ENCODE data around the gene CD79A. TPM values are rescaled to one million over a fixed set of nuclear protein-coding genes. Genes with fewer than 3 reads are reported as not detected.

Gene CD79A
- total RNA-seq, 6 experiments from 2014 or later = 0.18 to 0.71 (median 0.39) TPM; not detected in 2

DNA sequence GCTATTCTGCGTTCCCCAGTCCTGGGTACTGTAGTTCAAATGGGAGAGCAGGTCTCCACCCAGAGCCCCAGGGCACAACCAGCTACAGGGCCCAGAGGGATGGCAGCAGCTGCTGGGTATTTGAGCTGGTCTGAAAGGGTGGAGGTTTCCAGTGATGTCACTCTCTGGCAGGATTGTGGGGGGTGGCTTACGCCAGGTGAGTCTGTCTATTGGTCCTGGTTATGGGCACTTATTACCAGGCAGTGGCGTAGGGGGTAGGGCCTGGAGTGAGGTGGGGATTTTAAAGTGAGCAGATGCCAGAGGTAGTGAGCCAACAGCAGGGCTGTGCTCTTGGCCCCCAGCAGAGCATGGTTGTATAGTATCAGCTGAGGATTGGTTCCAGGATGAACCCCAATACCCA, 10.8 kb upstream of the CD79A start:
- Histone ChIP-seq H3K4me3 (no peak overlapping the region), H3K27ac (no peak overlapping the region), H3K4me1 (peaks cover 0 to 5% (median 2%) of the 10 kb centered on the region in 4 donors), H3K36me3 (peaks cover 19 to 79% (median 41%) of the 10 kb centered on the region in 4 donors), H3K9me3 (no peaks in the 10 kb centered on the region), H3K27me3 (no peaks in the 10 kb centered on the region)
- TF ChIP-seq POLR2A (IDR thresholded peaks at IDR 0.05) = no peak
- TF ChIP-seq, protein P1, sequence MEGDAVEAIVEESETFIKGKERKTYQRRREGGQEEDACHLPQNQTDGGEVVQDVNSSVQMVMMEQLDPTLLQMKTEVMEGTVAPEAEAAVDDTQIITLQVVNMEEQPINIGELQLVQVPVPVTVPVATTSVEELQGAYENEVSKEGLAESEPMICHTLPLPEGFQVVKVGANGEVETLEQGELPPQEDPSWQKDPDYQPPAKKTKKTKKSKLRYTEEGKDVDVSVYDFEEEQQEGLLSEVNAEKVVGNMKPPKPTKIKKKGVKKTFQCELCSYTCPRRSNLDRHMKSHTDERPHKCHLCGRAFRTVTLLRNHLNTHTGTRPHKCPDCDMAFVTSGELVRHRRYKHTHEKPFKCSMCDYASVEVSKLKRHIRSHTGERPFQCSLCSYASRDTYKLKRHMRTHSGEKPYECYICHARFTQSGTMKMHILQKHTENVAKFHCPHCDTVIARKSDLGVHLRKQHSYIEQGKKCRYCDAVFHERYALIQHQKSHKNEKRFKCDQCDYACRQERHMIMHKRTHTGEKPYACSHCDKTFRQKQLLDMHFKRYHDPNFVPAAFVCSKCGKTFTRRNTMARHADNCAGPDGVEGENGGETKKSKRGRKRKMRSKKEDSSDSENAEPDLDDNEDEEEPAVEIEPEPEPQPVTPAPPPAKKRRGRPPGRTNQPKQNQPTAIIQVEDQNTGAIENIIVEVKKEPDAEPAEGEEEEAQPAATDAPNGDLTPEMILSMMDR (IDR thresholded peaks at IDR 0.05) = no peak
- ATAC-seq (no peak), DNase-seq (no peak)
- intact Hi-C loops (cut with DNase I) = no loop called here
- WGBS (ENCODE audit: insufficient coverage, low coverage, low lambda C conversion rate, missing lambda C conversion rate) = 75% methylated on average over 1 of the region's 3 CpGs

DNA sequence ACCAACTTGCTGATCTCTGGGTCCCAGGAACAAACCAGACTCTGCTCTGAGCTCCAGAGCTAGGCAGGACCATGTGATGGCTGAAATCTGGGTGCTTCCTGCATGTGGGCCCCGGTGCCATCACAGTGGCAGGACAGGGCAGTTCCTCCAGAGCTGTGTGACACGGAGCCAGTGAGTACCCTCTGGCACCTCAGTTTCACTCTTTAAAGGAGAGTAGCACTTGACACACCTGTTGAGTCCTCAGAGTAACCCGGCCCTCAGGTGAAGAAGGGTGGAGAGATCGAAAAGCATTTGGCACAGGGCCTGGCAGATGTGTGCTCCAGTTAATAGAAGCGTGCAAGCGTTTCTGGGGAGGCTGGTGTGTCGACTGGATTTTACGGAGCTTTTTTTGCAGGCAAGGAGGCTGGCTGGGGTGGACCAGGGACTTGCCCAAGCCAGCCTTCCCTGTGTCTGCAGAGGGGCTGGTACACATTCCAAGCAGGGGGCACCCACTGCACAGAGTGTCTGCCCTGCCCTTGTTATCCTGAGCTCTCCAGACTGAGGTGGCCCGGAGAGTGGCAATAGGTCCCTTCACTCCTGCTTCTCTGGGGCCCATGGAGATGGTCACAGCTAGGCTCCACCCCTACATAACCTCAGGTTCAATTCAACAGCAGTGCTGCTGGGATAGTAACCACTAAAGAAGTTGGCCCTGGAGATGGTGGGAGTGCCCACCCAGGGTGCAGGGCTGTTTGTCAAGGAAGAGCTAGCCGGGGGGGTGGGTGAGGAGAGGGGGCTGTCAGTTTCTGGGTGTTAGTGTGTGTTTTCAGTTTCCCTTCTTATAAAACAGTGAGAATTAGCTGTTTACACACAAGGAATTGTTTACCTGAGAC, 8.7 kb upstream of the CD79A start:
- no peak for DNase-seq
- no peak for ATAC-seq
- intact Hi-C loops (cut with DNase I) = no loop called here
- Histone ChIP-seq H3K4me1 (peaks cover 0 to 12% (median 0%) of the 10 kb centered on the region in 4 donors), H3K36me3 (peaks cover 7 to 66% (median 31%) of the 10 kb centered on the region in 4 donors), H3K9me3 (no peaks in the 10 kb centered on the region), H3K27ac (no peak overlapping the region), H3K4me3 (no peak overlapping the region), H3K27me3 (no peaks in the 10 kb centered on the region)
- TF ChIP-seq POLR2A (IDR thresholded peaks at IDR 0.05) = no peak
- TF ChIP-seq, protein P1 (IDR thresholded peaks at IDR 0.05) = no peak
- 63% methylated on average over 7 of the region's 10 CpGs for WGBS (ENCODE audit: insufficient coverage, low coverage, low lambda C conversion rate, missing lambda C conversion rate)

DNA sequence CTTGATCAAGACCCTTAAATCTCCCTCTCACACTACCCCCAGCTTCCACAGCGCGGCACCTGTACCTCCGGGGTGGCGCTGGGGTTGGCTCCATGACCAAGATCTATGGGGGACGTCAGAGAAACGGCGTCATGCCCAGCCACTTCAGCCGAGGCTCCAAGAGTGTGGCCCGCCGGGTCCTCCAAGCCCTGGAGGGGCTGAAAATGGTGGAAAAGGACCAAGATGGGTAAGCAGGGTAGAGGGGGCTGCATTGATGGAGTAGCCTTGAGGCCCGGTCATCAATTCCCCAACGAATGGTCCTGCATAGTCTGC, 8.1 kb upstream of the CD79A start:
- no peak for ATAC-seq
- TF ChIP-seq POLR2A (IDR thresholded peaks at IDR 0.05) = no peak
- TF ChIP-seq, protein P1 (IDR thresholded peaks at IDR 0.05) = no peak
- Histone ChIP-seq H3K9me3 (no peaks in the 10 kb centered on the region), H3K27me3 (no peaks in the 10 kb centered on the region), H3K4me3 (no peak overlapping the region), H3K4me1 (peaks cover 0 to 12% (median 0%) of the 10 kb centered on the region in 4 donors), H3K27ac (no peak overlapping the region), H3K36me3 (peaks cover 7 to 60% (median 30%) of the 10 kb centered on the region in 4 donors)
- intact Hi-C loops (cut with DNase I) = no loop called here
- DNase-seq = no peak
- no CpG with 5 or more reads among the region's 12 CpGs for WGBS (ENCODE audit: insufficient coverage, low coverage, low lambda C conversion rate, missing lambda C conversion rate)

- no peak for DNase-seq
- intact Hi-C loops (cut with DNase I) = no loop called here
- Histone ChIP-seq H3K27ac (no peak overlapping the region), H3K27me3 (no peaks in the 10 kb centered on the region), H3K4me1 (peaks cover 0 to 12% (median 0%) of the 10 kb centered on the region in 4 donors), H3K9me3 (no peaks in the 10 kb centered on the region), H3K4me3 (no peak overlapping the region), H3K36me3 (peaks cover 3 to 55% (median 28%) of the 10 kb centered on the region in 4 donors)
- no peak for TF ChIP-seq POLR2A (IDR thresholded peaks at IDR 0.05)
- TF ChIP-seq, protein P1 (IDR thresholded peaks at IDR 0.05) = no peak
- ATAC-seq = no peak
- 92% methylated on average over 6 of the region's 13 CpGs for WGBS (ENCODE audit: insufficient coverage, low coverage, low lambda C conversion rate, missing lambda C conversion rate)
Observed at GRCh38 chr19:41869374-41869955, 7.6 kb upstream of the CD79A start.

Measured in right lobe of liver (tissue), 6 donors.